Measurements from ENCODE around the gene RPS19.

Gene RPS19

GRCh38 chr19:41879670-41880328 is 19.7 kb downstream of the RPS19 start:
- DNase-seq: no peak

GRCh38 chr19:41880329-41880708 is 20.3 kb downstream of the RPS19 start:
- no peak for DNase-seq

DNA sequence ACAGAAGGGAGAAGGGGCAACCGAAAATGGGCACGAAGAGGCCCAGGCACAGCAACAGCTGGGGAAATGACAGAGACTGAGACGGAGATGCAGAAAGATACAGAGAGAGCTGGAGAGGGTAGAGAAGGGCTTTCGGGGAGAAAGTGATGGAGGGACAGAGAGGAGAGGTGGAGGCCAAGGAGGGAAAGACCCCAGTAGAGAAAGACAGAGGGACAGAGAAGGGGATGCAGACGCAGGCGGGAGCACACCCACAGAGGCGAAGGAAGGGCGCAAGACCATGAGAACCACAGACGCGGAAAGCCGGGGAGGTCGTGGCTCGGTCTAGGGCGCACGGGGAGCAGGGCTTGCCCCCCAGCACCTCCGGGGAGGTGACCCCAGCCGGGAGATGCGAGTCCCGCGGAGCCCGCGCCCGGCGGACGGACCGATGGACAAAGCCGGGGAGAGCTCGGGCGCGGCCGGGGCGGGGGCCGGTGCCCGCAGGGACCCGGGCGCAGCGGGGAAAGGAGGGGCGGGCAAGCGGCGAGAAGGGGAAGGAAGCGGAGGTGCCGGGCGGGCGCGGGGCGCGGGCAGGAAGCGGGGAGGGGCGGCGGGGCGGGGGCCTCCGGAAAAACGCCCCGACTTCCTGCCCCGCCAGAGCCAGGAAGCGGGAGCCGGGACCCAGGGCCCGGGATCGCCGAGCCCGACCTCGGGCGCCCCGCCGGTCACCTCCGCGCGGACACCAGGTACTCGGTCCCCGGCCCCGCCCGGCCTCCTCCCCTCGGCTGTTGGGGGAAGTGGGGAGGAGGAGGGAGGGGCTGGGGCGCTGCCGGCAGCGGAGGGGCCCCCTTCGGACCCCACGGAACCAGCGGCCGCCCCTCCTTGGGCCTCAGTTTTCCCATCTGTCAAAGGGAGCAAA is 22.8 kb downstream of the RPS19 start, which contains the start of gene ARHGEF1:
Gene ARHGEF1 (plus strand): TSS at position 617 of the 895 bp plus-strand sequence. CDS start 4,899 bp downstream, outside the sequence.
- peak in 3 of 4 experiments; percentile 38 to 68 (median 66) for DNase-seq

DNA sequence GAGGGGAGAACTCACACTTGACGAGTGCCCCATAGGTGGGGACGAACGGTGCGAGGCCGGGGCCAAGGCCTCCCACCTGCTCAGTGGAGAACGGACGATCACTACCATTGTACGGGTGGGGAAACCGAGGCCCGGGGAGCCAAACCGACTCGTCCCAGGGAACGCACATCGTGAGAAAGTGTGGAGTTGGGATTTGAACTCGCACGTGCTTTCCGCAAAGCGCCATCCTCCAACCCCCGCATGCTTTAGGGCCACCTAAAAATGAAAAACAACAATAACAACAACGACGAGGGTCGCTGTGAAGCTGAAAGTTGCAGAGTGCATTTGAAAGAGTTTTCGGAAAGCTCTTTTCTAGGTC is 23.4 kb downstream of the RPS19 start:
- DNase-seq: no peak

GRCh38 chr19:41883821-41884733 is 24.0 kb downstream of the RPS19 start:
- peak; percentile 77 to 84 (median 80) for DNase-seq

DNA sequence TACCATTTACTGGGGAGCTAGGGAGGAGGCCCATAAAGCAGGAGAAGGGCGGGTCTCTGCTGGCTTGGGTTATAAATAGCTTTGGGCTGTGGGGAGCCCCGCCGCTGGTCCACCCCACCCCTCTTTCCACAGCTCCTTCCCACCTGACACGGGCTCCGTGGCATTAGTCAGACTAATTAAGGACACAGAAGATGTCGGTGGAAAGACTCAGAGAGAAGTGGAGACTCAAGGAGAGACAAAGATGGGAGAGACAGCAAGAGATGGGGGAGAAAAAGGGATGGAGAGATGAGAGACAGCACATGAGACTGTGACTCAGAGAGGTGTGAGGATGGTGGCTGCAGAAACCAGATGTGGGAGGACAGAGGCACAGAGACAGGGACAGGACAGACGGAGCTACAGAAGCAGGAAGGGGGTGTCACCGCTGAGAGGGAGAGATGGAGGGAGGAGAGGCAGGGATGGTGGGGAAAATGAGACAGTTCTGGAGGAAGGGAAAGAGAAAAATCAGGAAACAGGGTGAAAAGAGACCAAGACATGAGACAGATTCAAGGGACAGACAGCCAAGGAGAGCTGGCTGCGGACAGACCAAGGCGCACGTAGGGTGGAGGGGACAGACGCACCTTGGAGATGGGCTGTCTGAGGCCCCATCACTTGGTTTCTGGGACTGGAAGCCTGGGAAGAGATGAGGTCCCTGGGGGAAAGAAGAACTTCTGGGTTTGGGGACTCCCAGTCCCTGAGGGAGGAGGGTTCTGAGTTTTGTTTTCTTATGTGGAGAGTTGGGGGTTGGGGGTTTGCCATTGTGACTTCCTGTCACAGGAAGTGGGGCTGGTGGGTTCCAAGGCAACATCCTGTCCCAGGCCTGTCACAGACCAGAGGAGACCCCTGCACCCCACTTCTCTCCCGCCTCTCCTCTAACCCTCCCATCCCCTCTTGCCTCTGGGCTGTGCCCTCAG is 27.0 kb downstream of the RPS19 start:
- peak in 2 of 4 experiments; percentile 54 to 65 for DNase-seq

DNA sequence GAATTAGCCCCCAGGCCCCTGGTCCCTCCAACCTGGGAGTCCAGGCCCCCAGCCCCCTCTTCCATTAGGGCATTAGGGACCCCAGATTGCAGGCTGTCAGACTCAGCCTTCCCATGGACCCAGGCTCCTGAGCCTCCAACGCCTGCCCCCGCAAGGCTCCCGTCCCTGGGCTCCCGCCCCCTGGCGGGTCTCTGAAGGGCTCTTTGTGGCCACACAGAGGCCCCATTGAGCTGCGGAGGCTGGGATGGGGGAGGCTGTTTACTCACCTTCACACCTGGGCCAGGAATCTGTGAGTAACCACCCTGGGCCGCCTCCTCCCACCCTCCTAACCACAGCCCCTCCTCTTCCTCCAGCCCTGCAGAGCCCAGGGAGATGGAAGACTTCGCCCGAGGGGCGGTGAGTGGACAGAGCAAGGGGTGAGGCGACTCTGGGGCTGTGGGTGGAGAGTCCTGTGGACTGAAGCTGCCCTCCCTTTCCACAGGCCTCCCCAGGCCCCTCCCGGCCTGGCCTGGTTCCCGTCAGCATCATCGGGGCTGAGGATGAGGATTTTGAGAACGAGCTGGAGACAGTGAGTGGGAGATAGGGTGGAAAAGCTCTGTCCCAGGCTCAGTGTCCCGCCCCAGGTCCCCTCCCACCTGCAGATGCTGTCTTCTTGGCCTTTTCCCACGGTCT is 27.8 kb downstream of the RPS19 start:
- peak; percentile 60 to 75 (median 68) for DNase-seq

DNA sequence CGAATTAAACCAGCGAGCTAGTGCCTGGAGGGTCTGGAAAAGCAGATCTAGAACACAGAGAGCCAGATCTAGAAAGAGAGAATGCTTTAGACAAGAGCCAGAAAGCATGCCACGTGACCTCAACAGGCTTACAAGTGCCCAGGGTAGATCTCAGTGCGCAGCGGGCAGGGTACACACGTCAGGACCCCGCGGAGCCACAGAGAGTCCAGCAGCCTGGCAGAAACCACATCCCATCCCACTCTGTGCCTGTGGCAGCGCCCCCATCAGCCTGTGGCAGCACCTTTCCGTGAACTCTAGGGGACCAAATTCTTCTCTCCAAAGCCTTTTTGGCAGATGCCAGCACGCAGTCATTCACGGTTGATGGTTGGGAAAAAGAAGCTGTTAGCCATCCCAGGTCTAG is 28.9 kb downstream of the RPS19 start:
- no peak for DNase-seq

DNA sequence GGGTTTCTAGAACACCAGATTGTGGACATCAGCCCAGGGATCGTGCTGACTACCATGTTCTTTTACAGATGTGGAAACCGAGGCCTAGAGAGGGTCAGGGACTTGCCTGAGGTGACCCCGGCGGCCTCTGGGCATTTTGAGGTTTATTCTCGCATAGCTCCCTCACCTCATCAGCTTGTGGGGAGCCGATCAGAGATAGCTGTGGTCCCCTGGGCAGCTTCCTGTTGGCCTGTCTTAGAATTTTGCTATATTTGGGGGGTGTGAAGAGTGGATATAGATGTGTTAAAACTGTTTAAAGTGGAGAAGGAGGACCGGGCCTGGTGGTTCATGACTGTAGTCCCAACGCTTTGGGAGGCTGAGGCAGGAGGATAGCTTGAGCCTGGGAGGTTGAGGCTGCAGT is 29.8 kb downstream of the RPS19 start:
- no peak for DNase-seq

DNA sequence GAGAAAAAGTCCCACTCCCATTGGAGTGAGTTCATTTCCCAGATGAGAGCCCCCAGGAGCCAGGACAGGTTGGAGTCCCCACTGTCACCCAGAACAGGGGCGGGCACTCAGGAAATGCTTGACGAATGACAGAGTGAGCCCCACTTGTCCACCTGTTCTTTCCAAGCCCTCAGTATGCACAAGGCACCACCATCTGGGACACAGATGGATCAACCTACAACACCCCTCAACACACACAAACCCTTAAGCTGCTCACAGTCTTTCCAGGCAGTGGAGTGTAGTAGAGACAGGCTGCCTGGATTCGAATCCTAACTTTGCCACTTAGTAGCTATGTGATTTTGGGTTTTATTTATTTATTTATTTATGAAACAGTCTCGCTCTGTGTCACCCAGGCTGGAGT is 30.9 kb downstream of the RPS19 start:
- no peak for DNase-seq

DNA sequence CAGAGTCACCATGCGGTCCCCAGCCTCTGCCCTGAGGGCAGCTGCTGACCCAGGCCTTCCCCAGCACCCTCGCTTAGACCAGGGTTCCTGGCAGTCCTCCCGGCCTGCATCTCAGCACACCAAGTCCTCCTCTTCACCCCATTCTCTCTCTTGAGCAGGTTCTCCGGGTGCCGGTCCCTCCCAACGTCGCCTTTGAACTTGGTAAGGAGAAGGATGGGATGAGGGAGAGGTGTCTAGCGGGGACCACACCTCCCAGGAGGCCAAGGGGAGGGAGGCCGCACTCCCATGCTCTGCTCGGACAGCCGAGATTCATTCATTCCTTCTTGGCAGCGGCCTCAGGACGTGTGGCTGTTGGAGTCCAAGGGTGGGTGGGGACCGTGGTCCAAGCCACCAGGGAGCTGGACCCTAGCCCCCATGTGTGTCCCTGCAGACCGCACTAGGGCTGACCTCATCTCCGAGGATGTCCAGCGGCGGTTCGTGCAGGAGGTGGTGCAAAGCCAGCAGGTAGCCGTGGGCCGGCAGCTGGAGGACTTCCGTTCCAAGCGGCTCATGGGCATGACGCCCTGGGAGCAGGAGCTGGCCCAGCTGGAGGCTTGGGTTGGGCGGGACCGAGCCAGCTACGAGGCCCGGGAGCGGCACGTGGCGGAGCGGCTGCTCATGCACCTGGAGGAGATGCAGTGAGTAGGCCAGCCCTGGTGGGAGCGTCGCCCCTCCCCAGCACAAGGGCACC is 32.3 kb downstream of the RPS19 start:
- DNase-seq: no peak

DNA sequence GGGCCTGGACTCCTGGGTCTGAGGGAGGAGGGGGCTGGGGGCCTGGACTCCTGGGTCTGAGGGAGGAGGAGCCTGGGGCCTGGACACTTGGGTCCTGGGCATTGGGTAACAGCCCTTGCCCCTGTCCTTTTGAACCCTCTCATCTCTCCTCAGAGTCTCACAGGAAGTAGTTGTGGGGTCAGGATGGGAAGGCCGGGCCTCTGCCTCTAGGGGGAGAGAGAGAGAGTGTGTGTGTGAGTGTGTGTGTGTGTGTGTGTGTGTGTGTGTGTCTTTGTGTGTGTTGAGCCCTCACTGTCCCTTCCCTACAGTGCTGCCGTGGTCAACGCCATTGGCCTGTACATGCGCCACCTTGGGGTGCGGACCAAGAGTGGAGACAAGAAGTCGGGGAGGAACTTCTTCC is 33.8 kb downstream of the RPS19 start:
- no peak for DNase-seq

- no peak for DNase-seq
These were observed 34.3 kb downstream of the RPS19 start for GRCh38 chr19:41894350-41894749.

GRCh38 chr19:41895745-41896580 is 35.9 kb downstream of the RPS19 start:
- DNase-seq: no peak

DNA sequence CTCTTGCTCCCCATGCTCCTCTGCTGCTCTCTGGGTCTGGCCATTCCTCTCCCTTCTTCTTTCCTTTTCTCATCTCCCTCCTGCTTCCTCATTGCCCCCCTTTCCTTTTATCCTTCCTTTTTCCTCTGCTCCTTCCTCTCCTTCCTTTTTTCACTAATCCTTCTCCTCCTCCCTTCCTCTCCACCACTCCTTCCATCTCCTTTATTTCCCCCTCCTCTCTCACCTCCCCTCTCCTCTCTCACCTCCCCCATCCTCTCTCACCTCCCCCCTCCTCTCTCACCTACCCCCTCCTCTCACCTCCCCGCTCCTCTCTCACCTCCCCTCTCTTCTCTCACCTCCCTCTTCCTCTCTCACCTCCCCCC is 36.5 kb downstream of the RPS19 start:
- DNase-seq: no peak

- DNase-seq: no peak
These were observed 37.1 kb downstream of the RPS19 start for GRCh38 chr19:41897181-41897580.

DNA sequence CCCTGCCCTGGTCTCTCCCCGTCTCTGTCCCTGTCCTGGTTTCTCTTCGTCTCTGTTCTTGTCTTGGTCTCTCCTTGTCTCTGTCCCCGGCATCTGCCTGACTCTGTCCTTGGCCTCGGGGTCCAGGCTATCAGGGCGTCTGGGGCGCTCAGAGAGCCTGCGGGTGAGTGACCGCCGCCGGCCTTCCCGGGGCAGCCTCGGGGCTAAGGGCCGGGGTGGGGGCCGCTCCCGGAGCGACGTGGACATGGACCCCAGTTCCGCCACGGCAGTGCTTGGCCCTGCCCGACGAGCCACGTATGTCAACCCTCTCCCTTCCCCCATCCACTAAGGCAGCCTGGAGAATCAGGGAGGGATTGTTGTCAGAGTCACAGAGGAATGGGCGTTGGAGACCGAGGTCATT is 37.8 kb downstream of the RPS19 start:
- DNase-seq: no peak

GRCh38 chr19:41898235-41898634 is 38.2 kb downstream of the RPS19 start:
- no peak for DNase-seq

DNA sequence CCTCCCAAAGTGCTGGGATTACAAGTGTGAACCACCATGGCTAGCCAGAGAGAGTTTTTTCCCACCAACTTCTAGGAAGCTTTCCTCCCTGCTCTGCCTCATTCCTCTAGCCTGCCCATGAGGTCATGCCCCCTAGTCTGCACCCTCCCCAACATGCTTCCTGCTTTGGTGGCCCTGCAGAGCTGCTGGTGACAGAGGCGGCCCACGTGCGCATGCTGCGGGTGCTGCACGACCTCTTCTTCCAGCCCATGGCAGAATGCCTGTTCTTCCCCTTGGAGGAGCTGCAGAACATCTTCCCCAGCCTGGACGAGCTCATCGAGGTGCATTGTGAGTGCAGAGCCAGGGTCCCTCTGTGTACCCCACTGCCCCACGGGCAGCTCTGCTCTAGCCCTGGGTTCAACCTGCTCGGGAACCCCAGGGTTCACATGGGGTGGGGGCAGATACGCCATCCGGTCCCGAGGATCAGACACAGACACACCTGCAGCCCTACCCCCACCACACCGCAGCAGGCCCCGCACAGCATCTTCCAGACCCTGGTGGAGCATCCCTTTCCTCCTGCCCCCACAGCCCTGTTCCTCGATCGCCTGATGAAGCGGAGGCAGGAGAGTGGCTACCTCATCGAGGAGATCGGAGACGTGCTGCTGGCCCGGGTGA is 41.8 kb downstream of the RPS19 start:
- no peak for DNase-seq
